GM12864 (cell line): ENCODE data around the gene AP3S2.
"Not testable (repeated sequence)": the region's sequence is repeated elsewhere in the genome, so short reads cannot be mapped to it uniquely, and the experiment has no call there.

Experiments
- DNase-seq: peaks from one replicate; pipeline ENCODE4 v3.0.0-alpha.2; 2011; ENCODE audit warnings: low read depth
- H3K4me3 ChIP-seq: 2 replicates; pipeline ENCODE4 v1.5.1; 2011; ENCODE audit warnings: mild to moderate bottlenecking, low read depth, low read length, control low read depth
- TF ChIP-seq, protein P1 (sequence below): IDR thresholded peaks from 2 replicates; pipeline ENCODE4 v1.5.1; 2011; ENCODE audit warnings: low read depth, mild to moderate bottlenecking, moderate library complexity, low read length, control low read depth, inconsistent platforms; ENCODE audit errors: missing control alignments

AP3S2 gene

DNA sequence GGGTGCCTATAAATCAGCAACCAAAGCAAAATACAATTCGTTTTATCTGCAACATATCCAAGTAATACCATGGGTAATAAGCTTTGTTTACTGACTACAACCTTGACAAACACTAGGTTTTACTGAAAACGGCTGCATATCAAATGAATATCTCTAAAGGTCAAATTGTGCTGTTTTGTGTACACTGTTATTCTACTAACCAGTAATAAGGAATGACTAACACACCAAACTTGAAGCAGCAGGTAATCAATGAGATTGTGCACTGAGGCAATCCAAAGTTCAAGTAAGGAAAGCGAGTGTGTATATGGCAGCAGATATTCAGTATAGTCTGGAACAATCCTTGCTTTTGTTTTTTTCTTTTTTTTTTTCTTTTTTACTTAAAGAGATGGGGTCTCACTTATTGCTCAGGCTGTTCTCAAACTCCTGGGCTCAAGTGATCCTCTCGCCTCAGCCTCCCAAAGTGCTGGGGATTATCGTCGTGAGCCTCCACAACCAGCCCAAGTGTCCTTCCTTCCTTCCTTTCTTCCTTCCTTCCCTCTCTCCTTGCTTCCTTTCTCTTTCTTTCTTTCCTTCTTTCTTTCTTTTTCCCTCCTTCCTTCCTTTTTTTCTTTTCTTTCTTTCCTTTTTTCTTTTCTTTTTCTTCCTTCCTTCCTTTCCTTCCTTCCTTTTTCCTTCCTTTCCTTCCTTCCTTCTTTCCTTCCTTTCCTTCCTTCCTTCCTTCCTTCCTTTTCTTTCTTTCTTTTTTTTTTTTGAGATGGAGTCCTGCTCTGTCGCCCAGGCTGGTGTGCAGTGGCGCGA lies 34.9 kb downstream of the AP3S2 start:
- H3K4me3 ChIP-seq: no peak overlapping the region
- TF ChIP-seq, protein P1, sequence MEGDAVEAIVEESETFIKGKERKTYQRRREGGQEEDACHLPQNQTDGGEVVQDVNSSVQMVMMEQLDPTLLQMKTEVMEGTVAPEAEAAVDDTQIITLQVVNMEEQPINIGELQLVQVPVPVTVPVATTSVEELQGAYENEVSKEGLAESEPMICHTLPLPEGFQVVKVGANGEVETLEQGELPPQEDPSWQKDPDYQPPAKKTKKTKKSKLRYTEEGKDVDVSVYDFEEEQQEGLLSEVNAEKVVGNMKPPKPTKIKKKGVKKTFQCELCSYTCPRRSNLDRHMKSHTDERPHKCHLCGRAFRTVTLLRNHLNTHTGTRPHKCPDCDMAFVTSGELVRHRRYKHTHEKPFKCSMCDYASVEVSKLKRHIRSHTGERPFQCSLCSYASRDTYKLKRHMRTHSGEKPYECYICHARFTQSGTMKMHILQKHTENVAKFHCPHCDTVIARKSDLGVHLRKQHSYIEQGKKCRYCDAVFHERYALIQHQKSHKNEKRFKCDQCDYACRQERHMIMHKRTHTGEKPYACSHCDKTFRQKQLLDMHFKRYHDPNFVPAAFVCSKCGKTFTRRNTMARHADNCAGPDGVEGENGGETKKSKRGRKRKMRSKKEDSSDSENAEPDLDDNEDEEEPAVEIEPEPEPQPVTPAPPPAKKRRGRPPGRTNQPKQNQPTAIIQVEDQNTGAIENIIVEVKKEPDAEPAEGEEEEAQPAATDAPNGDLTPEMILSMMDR: no peak
- no peak for DNase-seq

DNA sequence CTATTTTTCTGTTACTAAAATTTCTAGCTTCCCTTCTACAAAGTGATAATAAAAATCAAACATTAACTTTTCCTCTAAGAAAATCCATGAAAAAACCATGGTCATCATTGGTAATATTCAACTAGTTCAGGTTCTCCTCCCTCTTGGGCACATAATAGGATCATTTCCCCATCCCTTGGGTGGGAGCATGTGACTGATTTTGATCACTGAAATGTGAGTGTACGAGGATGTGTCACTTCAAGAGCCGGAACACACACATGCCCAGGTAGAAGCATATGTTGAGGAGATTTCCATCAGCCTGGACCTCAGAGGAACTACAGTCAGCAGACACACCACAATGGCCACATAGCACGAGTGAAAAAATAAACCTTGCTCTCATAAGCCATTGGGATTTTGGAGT lies 36.1 kb downstream of the AP3S2 start:
- TF ChIP-seq, protein P1: no peak
- no peak overlapping the region for H3K4me3 ChIP-seq
- no peak for DNase-seq

- no peak overlapping the region for H3K4me3 ChIP-seq
- no peak for DNase-seq
- TF ChIP-seq, protein P1: no peak
Observed at GRCh38 chr15:89855948-89856347, 37.8 kb downstream of the AP3S2 start.

GRCh38 chr15:89854863-89855262 lies 38.9 kb downstream of the AP3S2 start:
- DNase-seq, H3K4me3 ChIP-seq: not testable (repeated sequence)

DNA sequence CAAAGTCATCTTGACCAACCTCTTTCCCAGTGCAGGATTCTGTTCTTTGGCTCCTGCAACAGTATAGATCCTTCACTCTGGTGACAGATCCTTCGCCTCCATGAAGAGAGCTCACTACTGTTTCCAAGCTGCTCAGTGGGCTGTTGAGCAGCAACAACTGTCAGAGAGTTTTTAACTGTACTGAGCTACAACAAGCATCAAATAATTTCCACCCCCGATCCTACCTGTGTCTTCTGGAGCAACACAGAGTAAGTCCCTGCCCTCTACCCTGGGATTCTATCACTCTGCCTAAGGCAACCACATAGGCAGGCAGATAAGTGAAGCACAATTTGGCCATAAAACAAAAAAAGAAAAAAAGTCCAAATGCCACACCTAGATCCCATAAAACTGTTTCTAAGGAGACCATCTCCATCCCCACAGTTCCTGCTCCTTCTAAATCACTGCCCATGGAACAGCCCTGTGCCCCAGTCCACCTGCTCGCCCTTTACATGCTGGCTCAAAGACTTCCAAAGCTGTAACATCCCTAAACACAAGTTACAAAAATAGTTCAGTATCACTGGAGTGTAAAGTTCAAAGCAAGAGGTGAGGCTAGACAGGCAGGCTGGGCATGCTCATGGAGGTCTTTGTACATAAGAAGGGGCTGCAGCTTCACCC lies 41.3 kb downstream of the AP3S2 start:
- no peak overlapping the region for H3K4me3 ChIP-seq
- DNase-seq: no peak

DNA sequence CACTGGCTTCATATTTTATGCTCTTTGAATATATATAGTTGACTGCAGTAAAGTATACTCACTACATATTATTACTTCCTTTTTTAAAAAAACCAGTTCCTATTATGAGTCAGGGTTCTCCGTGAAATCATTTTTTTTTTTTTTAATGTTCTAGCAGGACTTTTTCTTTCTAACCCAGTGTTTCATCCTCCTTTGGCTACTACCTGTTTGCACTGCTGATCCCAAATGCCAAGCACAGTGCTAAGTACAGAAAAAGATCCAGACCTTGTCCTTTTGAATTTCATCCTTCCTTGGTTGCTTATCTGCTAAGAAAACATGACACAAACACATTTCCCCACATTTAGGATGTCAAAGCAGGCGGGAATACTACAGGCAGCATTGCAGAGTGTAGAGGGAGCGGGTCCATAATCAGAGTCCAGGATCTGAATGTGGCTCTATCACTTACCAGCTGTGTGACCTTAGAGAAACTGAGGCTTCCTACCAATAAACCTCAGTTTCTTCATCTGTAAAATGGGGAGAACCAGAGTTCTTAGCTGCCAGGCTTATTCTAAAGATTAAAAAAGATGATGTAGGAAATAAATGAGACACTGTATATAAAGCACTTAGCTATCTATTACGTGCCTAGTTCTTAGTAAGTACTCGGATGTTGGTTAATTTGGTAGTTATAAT lies 42.0 kb downstream of the AP3S2 start:
- no peak for DNase-seq
- TF ChIP-seq, protein P1: no peak
- H3K4me3 ChIP-seq: no peak overlapping the region

More for the DNA sequence above, 41.3 kb downstream of the AP3S2 start:
- TF ChIP-seq, protein P1: no peak

- no peak for DNase-seq
- TF ChIP-seq, protein P1: no peak
- H3K4me3 ChIP-seq: no peak overlapping the region
Observed at GRCh38 chr15:89848970-89849292, 44.9 kb downstream of the AP3S2 start.
